Neural crest cell (in vitro differentiated cells): ENCODE measurements around the gene PRKAG2. TPM values are rescaled to one million over a fixed set of nuclear protein-coding genes. Genes with fewer than 3 reads are reported as not detected.
A peak's percentile ranks its signal among the peaks of the same experiment; 100 is the strongest.
"Not testable (repeated sequence)": the region's sequence is repeated elsewhere in the genome, so short reads cannot be mapped to it uniquely, and the experiment has no call there.

Experiments
- DNase-seq: peaks from one replicate; pipeline ENCODE4 v3.0.0; 2021; ENCODE audit warnings: low read depth, mixed read lengths, low spot score
- H3K27ac Mint-ChIP-seq: one replicate; pipeline ENCODE4 v1.8.0; 2021; ENCODE audit warnings: mild to moderate bottlenecking, mixed read lengths; ENCODE audit not compliant: unreplicated experiment
- H3K27me3 Mint-ChIP-seq: 2 replicates; pipeline ENCODE4 v1.8.0; 2021; ENCODE audit warnings: low read depth, mild to moderate bottlenecking, mixed read lengths
- H3K36me3 Mint-ChIP-seq: 2 replicates; pipeline ENCODE4 v1.8.0; 2021; ENCODE audit warnings: low read depth, mild to moderate bottlenecking, mixed read lengths
- H3K4me1 Mint-ChIP-seq: 2 replicates; pipeline ENCODE4 v1.8.0; 2021; ENCODE audit warnings: mixed read lengths
- H3K4me3 Mint-ChIP-seq: one replicate; pipeline ENCODE4 v1.8.0; 2021; ENCODE audit warnings: mild to moderate bottlenecking, mixed read lengths
- H3K9me3 Mint-ChIP-seq: 2 replicates; pipeline ENCODE4 v1.8.0; 2021; ENCODE audit warnings: mixed read lengths
- total RNA-seq: library from RNA; stranded (reverse); gene quantifications from 2 replicates; pipeline ENCODE4 v1.2.1, GENCODE V29; 2021
- TF ChIP-seq, protein P1 (sequence below): fragments of 200-600 bp; sonication (generic); conservative IDR thresholded peaks from 2 replicates; pipeline ENCODE4 v1.5.0; 2021; ENCODE audit warnings: antibody characterized with exemption, mild to moderate bottlenecking

The PRKAG2 gene
- total RNA-seq, 1 donor from 2014 or later, result 12.5 TPM

DNA sequence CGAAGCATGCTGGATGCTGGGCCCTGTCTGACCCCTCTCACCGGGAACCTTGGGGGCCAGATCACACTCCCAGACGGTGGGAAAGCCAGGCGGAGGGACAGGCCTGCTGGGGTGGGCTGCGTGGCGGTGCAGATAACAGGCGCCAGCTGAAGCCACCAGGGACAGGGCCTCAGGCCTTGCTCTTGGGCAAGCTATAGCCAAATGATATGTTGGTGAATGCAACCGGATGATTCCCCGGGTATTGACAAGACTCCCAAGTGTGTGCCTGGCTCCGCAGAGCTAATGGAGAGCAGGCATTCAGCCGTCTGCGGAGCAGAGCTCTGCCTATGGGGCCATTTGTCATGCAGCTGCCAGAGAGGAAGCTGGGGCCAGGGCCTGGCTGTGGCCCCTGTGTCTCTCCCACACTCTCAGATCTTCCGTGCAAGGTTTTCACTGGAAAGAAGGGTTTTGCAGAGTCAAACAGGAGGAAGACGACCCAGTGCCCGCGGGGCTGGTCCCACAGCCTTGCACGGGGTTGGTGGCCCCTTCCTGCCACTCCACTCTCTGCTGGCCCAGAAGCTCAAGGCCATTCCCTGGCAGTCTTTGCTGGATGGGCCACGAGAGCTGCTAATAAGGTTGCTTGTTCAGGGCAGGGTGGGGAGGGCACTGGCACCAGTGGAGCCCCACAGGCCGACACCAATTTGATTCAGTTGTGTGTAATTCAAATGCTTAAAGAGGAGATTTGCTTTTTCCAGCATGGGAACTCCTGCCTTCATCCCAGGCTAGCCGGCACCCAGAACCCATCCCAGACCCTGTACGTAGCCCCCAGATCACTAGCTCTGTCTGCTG lies 91.8 kb downstream of the PRKAG2 start:
- Mint-ChIP-seq H3K4me3 (no peak overlapping the region), H3K36me3 (no peaks in the 10 kb centered on the region), H3K4me1 (no peaks in the 10 kb centered on the region), H3K27me3 (peaks cover 7% of the 10 kb centered on the region), H3K9me3 (no peaks in the 10 kb centered on the region), H3K27ac (no peak overlapping the region)
- DNase-seq, result no peak
- TF ChIP-seq, protein P1, sequence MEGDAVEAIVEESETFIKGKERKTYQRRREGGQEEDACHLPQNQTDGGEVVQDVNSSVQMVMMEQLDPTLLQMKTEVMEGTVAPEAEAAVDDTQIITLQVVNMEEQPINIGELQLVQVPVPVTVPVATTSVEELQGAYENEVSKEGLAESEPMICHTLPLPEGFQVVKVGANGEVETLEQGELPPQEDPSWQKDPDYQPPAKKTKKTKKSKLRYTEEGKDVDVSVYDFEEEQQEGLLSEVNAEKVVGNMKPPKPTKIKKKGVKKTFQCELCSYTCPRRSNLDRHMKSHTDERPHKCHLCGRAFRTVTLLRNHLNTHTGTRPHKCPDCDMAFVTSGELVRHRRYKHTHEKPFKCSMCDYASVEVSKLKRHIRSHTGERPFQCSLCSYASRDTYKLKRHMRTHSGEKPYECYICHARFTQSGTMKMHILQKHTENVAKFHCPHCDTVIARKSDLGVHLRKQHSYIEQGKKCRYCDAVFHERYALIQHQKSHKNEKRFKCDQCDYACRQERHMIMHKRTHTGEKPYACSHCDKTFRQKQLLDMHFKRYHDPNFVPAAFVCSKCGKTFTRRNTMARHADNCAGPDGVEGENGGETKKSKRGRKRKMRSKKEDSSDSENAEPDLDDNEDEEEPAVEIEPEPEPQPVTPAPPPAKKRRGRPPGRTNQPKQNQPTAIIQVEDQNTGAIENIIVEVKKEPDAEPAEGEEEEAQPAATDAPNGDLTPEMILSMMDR, result no peak

DNA sequence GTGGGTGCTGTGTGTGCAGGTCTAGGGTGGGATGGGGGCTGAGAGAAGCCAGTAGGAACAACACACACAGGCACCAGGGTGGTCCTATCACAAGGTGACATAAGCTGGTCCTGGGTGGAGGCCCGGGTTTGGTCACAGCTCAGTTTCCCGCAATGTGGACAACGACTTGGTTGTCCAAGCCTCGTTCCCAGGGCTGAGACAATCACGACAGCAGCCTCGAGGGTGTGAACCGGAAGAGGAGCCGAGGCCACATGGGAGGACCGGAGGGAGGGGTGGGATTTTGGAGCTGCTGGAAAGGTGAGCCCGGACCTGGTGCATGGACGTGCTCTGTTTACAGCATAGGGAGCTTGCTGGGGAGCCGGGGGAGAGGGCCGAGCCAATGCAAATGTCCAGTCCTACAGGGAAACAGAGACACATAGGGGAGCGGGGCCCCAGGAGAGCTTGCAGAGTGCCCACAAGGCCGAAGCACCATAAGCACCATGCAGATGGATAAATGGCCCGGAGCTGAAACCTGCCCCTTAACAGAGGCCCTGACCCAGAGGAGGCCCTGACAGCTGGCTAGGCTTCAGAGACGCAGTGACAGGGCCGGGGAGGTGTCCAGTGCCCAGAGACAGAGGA lies 92.8 kb downstream of the PRKAG2 start:
- H3K27me3 Mint-ChIP-seq, result peaks cover 7% of the 10 kb centered on the region
- no peak overlapping the region for H3K4me3 Mint-ChIP-seq
- DNase-seq, result no peak
- no peak overlapping the region for H3K27ac Mint-ChIP-seq
- H3K36me3 Mint-ChIP-seq, result no peaks in the 10 kb centered on the region
- no peaks in the 10 kb centered on the region for H3K9me3 Mint-ChIP-seq
- TF ChIP-seq, protein P1, result no peak
- no peaks in the 10 kb centered on the region for H3K4me1 Mint-ChIP-seq

DNA sequence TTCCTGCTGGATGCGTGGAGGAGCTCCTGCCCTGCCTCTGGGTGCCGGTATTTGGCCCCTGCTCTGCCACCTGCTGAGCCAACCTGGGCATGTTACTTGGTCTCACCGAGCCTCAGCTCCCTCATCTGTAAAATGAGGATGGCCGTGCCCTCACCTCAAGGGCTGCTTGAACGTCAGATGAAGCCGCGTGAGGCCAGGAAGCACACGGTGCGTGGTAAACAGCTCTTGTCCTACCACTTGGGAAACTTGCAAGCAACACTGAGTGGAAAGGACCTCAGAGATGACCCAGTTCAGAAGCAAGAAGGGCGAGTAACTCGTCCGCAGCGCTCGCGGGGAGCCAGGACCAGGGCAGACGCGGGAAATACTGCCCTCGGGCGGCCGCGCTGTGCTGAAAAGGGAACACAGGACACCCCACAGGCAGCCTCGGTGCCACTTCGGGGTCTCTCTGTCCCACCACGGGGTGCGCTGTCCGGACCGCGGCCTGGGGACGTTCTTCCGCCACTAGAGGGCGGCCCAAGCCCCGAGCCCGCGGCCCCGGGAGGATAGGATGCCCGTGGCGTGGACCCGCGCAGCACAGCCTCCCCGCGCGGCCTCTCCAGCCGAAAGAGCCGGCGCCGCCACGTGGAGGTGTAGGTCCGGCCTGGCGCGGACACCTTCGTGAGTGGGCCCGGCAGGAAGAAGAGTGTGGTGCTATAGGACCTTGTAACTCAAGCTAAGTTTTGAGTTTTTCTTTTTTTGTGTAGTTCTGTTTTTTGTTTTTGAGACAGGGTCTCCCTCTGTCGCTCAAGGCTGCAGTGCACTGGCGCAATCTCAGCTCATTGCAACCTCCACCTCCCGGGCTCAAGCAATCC lies 94.1 kb downstream of the PRKAG2 start:
- Mint-ChIP-seq H3K36me3 (no peaks in the 10 kb centered on the region), H3K4me1 (no peaks in the 10 kb centered on the region), H3K9me3 (peaks cover 2% of the 10 kb centered on the region), H3K27me3 (peaks cover 7% of the 10 kb centered on the region), H3K4me3 (peak overlapping the region; percentile 24), H3K27ac (peak overlapping the region; percentile 50)
- TF ChIP-seq, protein P1, result peak; percentile 97
- peak; percentile 79 for DNase-seq

DNA sequence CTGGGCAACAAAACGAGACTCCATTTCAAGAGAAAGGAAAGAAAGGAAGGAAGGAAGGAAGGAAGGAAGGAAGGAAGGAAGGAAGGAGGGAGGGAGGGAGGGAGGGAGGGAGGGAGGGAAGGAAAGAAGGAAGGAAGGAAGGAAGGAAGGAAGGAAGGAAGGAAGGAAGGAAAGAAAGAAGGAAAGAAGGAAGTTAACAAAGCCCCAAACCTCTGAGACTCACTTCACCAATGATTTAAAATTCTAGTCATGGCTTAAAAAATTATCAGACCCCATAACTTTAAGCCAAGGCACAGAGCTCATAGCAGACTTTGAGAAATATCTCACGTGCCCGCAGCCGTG lies 94.7 kb downstream of the PRKAG2 start:
- DNase-seq, H3K4me1 Mint-ChIP-seq, H3K4me3 Mint-ChIP-seq, H3K27ac Mint-ChIP-seq, H3K9me3 Mint-ChIP-seq, H3K27me3 Mint-ChIP-seq, H3K36me3 Mint-ChIP-seq: not testable (repeated sequence)

DNA sequence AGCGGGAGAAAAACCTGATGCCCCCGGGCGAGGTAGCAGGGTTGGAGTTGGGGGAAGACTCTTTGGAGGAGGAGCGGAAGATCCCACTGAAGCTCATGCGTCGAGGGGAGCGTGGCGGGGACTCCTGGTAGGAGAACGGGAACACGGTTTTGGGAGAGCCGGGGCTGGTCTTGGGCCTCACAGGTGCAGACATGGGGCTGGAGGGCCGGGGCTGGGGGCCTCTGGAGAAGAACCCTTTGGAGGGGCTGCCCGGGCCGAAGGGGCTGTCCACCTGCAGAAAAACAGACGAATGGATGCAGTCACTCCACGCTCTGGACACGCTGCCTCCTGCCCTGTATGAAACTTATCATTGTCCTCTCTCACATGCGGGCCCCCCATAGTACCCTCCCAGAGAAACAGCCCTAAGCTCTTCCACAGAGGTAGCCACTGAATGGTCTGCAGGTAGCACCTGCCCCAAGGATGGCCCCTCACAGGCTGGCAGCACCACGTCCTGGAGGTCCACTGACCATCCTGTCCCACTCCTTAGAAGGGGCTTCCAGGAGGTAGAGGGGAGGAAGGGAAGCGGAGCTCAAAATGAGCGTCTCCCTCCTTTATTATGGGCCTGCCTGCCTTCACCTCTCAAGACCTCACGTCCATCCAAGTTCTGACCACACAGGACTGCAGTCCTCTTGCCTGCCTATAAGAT lies 95.6 kb downstream of the PRKAG2 start:
- Mint-ChIP-seq H3K27ac (no peak overlapping the region), H3K36me3 (no peaks in the 10 kb centered on the region), H3K4me1 (no peaks in the 10 kb centered on the region), H3K4me3 (no peak overlapping the region), H3K27me3 (peaks cover 7% of the 10 kb centered on the region), H3K9me3 (peaks cover 2% of the 10 kb centered on the region)
- DNase-seq, result no peak
- TF ChIP-seq, protein P1, result no peak
